Stimulated activated CD8-positive, alpha-beta memory T cell treated with anti-CD3 and anti-CD28 coated beads, Interleukin-15, amount 100 ng/mL, for 4 hours (primary cell): ENCODE results near the gene ABCF2.

ENCODE experiments used
- DNase-seq, 2 donors: peaks; one replicate each; pipeline ENCODE4 v3.0.0-alpha.2; 2020; ENCODE audit warnings: low read depth in 2 of 2

Gene ABCF2

GRCh38 chr7:151225948-151226510 lies 976 bp downstream of the ABCF2 start:
- no peak for DNase-seq

- no peak for DNase-seq
These were observed 3.3 kb downstream of the ABCF2 start for GRCh38 chr7:151223728-151224127.

GRCh38 chr7:151218170-151218569 lies 8.8 kb downstream of the ABCF2 start:
- DNase-seq = no peak

- DNase-seq = no peak
These were observed 11.6 kb downstream of the ABCF2 start for GRCh38 chr7:151215396-151215795.

GRCh38 chr7:151213826-151214225 lies 13.2 kb downstream of the ABCF2 start:
- DNase-seq = no peak

GRCh38 chr7:151212626-151213025 lies 14.4 kb downstream of the ABCF2 start:
- DNase-seq = no peak

GRCh38 chr7:151211155-151211772 lies 15.7 kb downstream of the ABCF2 start:
- no peak for DNase-seq

GRCh38 chr7:151210087-151210854 lies 16.7 kb downstream of the ABCF2 start, which contains the start of gene H2BK1:
TSS of gene H2BK1 (minus strand) at chr7:151210488. CDS start at chr7:151210318, 170 bp downstream.
- no peak for DNase-seq

GRCh38 chr7:151209588-151209987 lies 17.4 kb downstream of the ABCF2 start:
- DNase-seq = no peak

- DNase-seq = no peak
These were observed 18.6 kb downstream of the ABCF2 start for GRCh38 chr7:151208253-151208862.

- no peak for DNase-seq
These were observed 19.2 kb downstream of the ABCF2 start for GRCh38 chr7:151207804-151208203.

- DNase-seq = no peak
These were observed 19.7 kb downstream of the ABCF2 start for GRCh38 chr7:151207315-151207714.

GRCh38 chr7:151206914-151207313 lies 20.1 kb downstream of the ABCF2 start:
- DNase-seq = no peak

GRCh38 chr7:151205730-151206129 lies 21.3 kb downstream of the ABCF2 start:
- no peak for DNase-seq

- DNase-seq = no peak
These were observed 22.5 kb downstream of the ABCF2 start for GRCh38 chr7:151204383-151205032.

- DNase-seq = no peak
These were observed 24.2 kb downstream of the ABCF2 start for GRCh38 chr7:151202836-151203235.

GRCh38 chr7:151201751-151202150 lies 25.3 kb downstream of the ABCF2 start:
- no peak for DNase-seq

- no peak for DNase-seq
These were observed 25.7 kb downstream of the ABCF2 start for GRCh38 chr7:151201344-151201743.

- no peak for DNase-seq
These were observed 27.8 kb downstream of the ABCF2 start for GRCh38 chr7:151198945-151199848.

- no peak for DNase-seq
These were observed 29.1 kb downstream of the ABCF2 start for GRCh38 chr7:151197932-151198331.
